ENCODE measurements around the gene LYSMD2.
A peak's percentile ranks its signal among the peaks of the same experiment; 100 is the strongest.

LYSMD2 gene

GRCh38 chr15:51718746-51719145 lies 18.7 kb downstream of the LYSMD2 start:
- DNase-seq (ENCODE audit: low spot score): no peak

- DNase-seq (ENCODE audit: low spot score): no peak
Measured at GRCh38 chr15:51718219-51718618, 19.2 kb downstream of the LYSMD2 start.

- DNase-seq (ENCODE audit: low spot score): no peak
Measured at GRCh38 chr15:51714911-51715310, 22.5 kb downstream of the LYSMD2 start.

- DNase-seq (ENCODE audit: low spot score): no peak
Measured at GRCh38 chr15:51714162-51714561, 23.3 kb downstream of the LYSMD2 start.

GRCh38 chr15:51709031-51709430 lies 28.4 kb downstream of the LYSMD2 start:
- DNase-seq (ENCODE audit: low spot score): no peak

GRCh38 chr15:51708013-51708412 lies 29.4 kb downstream of the LYSMD2 start:
- no peak for DNase-seq (ENCODE audit: low spot score)

- DNase-seq (ENCODE audit: low spot score): no peak
Measured at GRCh38 chr15:51706926-51707608, 30.4 kb downstream of the LYSMD2 start.

GRCh38 chr15:51706291-51706690 lies 31.2 kb downstream of the LYSMD2 start:
- DNase-seq (ENCODE audit: low spot score): no peak

- no peak for DNase-seq (ENCODE audit: low spot score)
Measured at GRCh38 chr15:51702710-51703109, 34.7 kb downstream of the LYSMD2 start.

GRCh38 chr15:51699373-51699772 lies 38.1 kb downstream of the LYSMD2 start:
- DNase-seq (ENCODE audit: low spot score): no peak

GRCh38 chr15:51697163-51697562 lies 40.3 kb downstream of the LYSMD2 start:
- no peak for DNase-seq (ENCODE audit: low spot score)

- DNase-seq (ENCODE audit: low spot score): no peak
Measured at GRCh38 chr15:51696566-51696965, 40.9 kb downstream of the LYSMD2 start.

- no peak for DNase-seq (ENCODE audit: low spot score)
Measured at GRCh38 chr15:51692154-51692553, 45.3 kb downstream of the LYSMD2 start.

GRCh38 chr15:51688863-51689262 lies 48.6 kb downstream of the LYSMD2 start:
- DNase-seq (ENCODE audit: low spot score): no peak

GRCh38 chr15:51687565-51687964 lies 49.9 kb downstream of the LYSMD2 start:
- no peak for DNase-seq (ENCODE audit: low spot score)

GRCh38 chr15:51681303-51681963 lies 56.0 kb downstream of the LYSMD2 start, which contains the start of gene SCG3:
TSS of gene SCG3 (plus strand) at chr15:51681503. CDS start at chr15:51681756, 253 bp downstream.
- DNase-seq (ENCODE audit: low spot score): peak; percentile 84

- DNase-seq (ENCODE audit: low spot score): peak; percentile 39
Measured at GRCh38 chr15:51680321-51680720, 57.1 kb downstream of the LYSMD2 start.

GRCh38 chr15:51678096-51678495 lies 59.4 kb downstream of the LYSMD2 start:
- DNase-seq (ENCODE audit: low spot score): no peak

- peak; percentile 7 for DNase-seq (ENCODE audit: low spot score)
Measured at GRCh38 chr15:51677452-51677851, 60.0 kb downstream of the LYSMD2 start.

- no peak for DNase-seq (ENCODE audit: low spot score)
Measured at GRCh38 chr15:51677021-51677420, 60.4 kb downstream of the LYSMD2 start.

- DNase-seq (ENCODE audit: low spot score): no peak
Measured at GRCh38 chr15:51675234-51675633, 62.2 kb downstream of the LYSMD2 start.
